Thoracic aorta (tissue), 2 donors: ENCODE data around the gene SWT1. TPM values are rescaled to one million over a fixed set of nuclear protein-coding genes. Genes with fewer than 3 reads are reported as not detected.

Experiments used
- ATAC-seq: fragments of 150-250 bp; one replicate; pipeline ENCODE4 v1.8.0; 2017; ENCODE audit warnings: low read depth; ENCODE audit not compliant: insufficient number of reproducible peaks, low FRiP score
- DNase-seq: peaks from one replicate; pipeline ENCODE4 v3.0.0-alpha.2; 2020; ENCODE audit warnings: low spot score
- H3K27ac ChIP-seq, 2 donors: fragments of 200-600 bp; sonication (generic); 1 replicate in 1 of 2; 2 replicates in 1 of 2; pipeline ENCODE4 v1.5.1; 2016; ENCODE audit warnings: mild to moderate bottlenecking in 2 of 2, moderate library complexity in 2 of 2
- H3K27me3 ChIP-seq: fragments of 200-600 bp; sonication (generic); replicated peaks from 2 replicates; pipeline ENCODE4 v1.6.0; 2016; ENCODE audit warnings: mild to moderate bottlenecking; ENCODE audit not compliant: insufficient read depth
- H3K36me3 ChIP-seq: fragments of 200-600 bp; sonication (generic); one replicate; pipeline ENCODE4 v1.5.1; 2016
- H3K4me1 ChIP-seq, 2 donors: fragments of 200-600 bp; sonication (generic); 1 replicate in 1 of 2; 2 replicates in 1 of 2; pipeline versions ENCODE4 v1.5.1 to v1.6.0; 2016; ENCODE audit warnings: low read depth in 2 of 2, mild to moderate bottlenecking in 1 of 2; ENCODE audit not compliant: control insufficient read depth in 1 of 2
- H3K4me3 ChIP-seq: fragments of 200-600 bp; sonication (generic); 2 replicates; pipeline ENCODE4 v1.5.1; 2016; ENCODE audit warnings: mild to moderate bottlenecking
- H3K9me3 ChIP-seq: fragments of 200-600 bp; sonication (generic); 2 replicates; pipeline ENCODE4 v1.5.1; 2016
- total RNA-seq, 2 donors: library from RNA; depleted of rRNA; stranded (reverse); fragments of >200 nt; gene quantifications; one replicate each; pipeline versions ENCODE4 v1.1.0 to v1.2.3, GENCODE V29; 2016
- TF ChIP-seq, protein P1 (sequence below): fragments of 200-600 bp; sonication (generic); IDR thresholded peaks from one replicate; pipeline ENCODE4 v1.5.1; 2019; ENCODE audit warnings: antibody characterized with exemption

SWT1 gene
- total RNA-seq, 2 donors from 2014 or later: 5.1 to 9.2 TPM

DNA sequence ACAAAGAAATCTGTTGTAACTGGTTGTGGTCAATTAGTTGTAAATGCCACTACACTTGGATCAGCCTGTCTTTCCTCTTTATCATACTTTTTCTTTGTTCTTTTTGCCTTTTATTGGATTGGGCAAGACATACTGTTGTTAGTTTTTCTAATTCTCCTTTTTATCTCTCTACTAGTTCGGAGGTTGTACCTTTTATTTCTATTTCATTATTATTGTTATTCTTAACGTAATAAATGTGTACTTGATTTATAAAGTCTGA is 100.9 kb downstream of the SWT1 start:
- DNase-seq (no peak), ATAC-seq (no peak)
- no peak overlapping the region for H3K27ac ChIP-seq
- peaks cover 0 to 3% of the 10 kb centered on the region in 2 donors for H3K4me1 ChIP-seq
- H3K4me3 ChIP-seq: no peak overlapping the region
- TF ChIP-seq, protein P1, sequence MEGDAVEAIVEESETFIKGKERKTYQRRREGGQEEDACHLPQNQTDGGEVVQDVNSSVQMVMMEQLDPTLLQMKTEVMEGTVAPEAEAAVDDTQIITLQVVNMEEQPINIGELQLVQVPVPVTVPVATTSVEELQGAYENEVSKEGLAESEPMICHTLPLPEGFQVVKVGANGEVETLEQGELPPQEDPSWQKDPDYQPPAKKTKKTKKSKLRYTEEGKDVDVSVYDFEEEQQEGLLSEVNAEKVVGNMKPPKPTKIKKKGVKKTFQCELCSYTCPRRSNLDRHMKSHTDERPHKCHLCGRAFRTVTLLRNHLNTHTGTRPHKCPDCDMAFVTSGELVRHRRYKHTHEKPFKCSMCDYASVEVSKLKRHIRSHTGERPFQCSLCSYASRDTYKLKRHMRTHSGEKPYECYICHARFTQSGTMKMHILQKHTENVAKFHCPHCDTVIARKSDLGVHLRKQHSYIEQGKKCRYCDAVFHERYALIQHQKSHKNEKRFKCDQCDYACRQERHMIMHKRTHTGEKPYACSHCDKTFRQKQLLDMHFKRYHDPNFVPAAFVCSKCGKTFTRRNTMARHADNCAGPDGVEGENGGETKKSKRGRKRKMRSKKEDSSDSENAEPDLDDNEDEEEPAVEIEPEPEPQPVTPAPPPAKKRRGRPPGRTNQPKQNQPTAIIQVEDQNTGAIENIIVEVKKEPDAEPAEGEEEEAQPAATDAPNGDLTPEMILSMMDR: no peak
- H3K9me3 ChIP-seq: no peaks in the 10 kb centered on the region
- H3K27me3 ChIP-seq: no peaks in the 10 kb centered on the region
- no peaks in the 10 kb centered on the region for H3K36me3 ChIP-seq

- no peaks in the 10 kb centered on the region for H3K36me3 ChIP-seq
- TF ChIP-seq, protein P1: no peak
- ATAC-seq (no peak), DNase-seq (no peak)
- H3K27ac ChIP-seq: no peak overlapping the region
- no peak overlapping the region for H3K4me3 ChIP-seq
- no peaks in the 10 kb centered on the region for H3K27me3 ChIP-seq
- H3K9me3 ChIP-seq: no peaks in the 10 kb centered on the region
- peaks cover 0 to 3% of the 10 kb centered on the region in 2 donors for H3K4me1 ChIP-seq
Observed at GRCh38 chr1:185258676-185259075, 101.7 kb downstream of the SWT1 start.

- TF ChIP-seq, protein P1: no peak
- Histone ChIP-seq H3K9me3 (no peaks in the 10 kb centered on the region), H3K27ac (no peak overlapping the region), H3K4me3 (no peak overlapping the region), H3K36me3 (no peaks in the 10 kb centered on the region), H3K4me1 (peaks cover 0 to 3% of the 10 kb centered on the region in 2 donors), H3K27me3 (no peaks in the 10 kb centered on the region)
- DNase-seq: no peak
- no peak for ATAC-seq
Observed at GRCh38 chr1:185260611-185261010, 103.6 kb downstream of the SWT1 start.

DNA sequence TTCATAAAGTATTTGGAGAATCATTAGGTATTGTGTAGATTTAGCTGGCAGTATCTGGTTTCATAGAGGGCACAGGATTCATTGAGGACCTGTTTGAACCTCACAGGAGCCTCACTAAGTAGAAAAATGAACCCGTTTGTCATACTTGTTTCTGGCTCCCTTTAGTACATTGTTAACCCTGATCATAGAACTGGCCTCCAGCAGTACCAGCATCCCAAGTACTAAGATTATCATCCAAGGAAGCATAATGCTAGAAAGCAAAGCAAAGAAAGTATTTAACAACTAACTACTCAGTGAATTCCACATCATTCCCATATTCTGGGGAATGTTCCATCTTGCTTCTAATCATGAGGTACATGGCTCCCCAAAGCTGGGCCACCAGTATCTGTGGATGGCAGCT is 105.2 kb downstream of the SWT1 start:
- Histone ChIP-seq H3K27me3 (no peaks in the 10 kb centered on the region), H3K27ac (no peak overlapping the region), H3K4me3 (no peak overlapping the region), H3K36me3 (no peaks in the 10 kb centered on the region), H3K4me1 (peaks cover 0 to 3% of the 10 kb centered on the region in 2 donors), H3K9me3 (no peaks in the 10 kb centered on the region)
- no peak for DNase-seq
- TF ChIP-seq, protein P1: no peak
- no peak for ATAC-seq

DNA sequence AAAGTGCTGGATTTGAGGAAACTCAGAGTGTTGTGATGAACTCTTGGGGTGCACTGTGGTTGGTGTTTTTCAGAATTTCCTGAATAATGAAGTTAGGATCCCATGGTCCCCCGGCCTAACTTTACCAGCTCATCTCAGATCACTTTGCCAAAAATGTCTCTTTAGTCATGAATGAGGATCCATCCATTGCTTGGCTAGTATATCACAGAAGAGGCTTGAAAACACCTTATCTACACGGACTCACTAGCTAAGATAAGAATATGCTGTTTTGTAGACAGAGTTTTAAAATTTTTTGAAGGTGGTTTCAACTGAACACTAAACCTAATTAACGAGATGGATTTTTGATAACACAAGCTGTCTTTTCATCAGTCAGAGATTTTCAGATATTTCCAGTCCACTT is 106.3 kb downstream of the SWT1 start:
- H3K27me3 ChIP-seq: no peaks in the 10 kb centered on the region
- H3K36me3 ChIP-seq: no peaks in the 10 kb centered on the region
- TF ChIP-seq, protein P1: no peak
- DNase-seq: no peak
- H3K4me3 ChIP-seq: no peak overlapping the region
- no peaks in the 10 kb centered on the region for H3K9me3 ChIP-seq
- ATAC-seq: no peak
- no peak overlapping the region for H3K27ac ChIP-seq
- H3K4me1 ChIP-seq: peaks cover 0 to 3% of the 10 kb centered on the region in 2 donors
